HL-60 (cell line): ENCODE measurements around the gene ANKRD34A.

Source experiments
- DNase-seq, 2 experiments: peaks; one replicate each; pipeline ENCODE4 v3.0.0-alpha.2; 2010 to 2020; ENCODE audit warnings: low read depth in 1 of 2, low spot score in 1 of 2
- H3K27ac ChIP-seq: fragments of 250-450 bp; sonication (Bioruptor Pico); replicated peaks from 2 replicates; pipeline ENCODE4 v1.5.1; 2020; ENCODE audit warnings: mild to moderate bottlenecking, moderate library complexity
- H3K27me3 ChIP-seq: fragments of 250-450 bp; sonication (Bioruptor Pico); 2 replicates; pipeline ENCODE4 v1.5.1; 2021; ENCODE audit warnings: mild to moderate bottlenecking, moderate library complexity; ENCODE audit not compliant: insufficient read depth, poor library complexity, severe bottlenecking
- H3K4me3 ChIP-seq: replicated peaks from 2 replicates; pipeline ENCODE4 v1.5.1; 2011; ENCODE audit warnings: mild to moderate bottlenecking, control low read depth, low read length; ENCODE audit not compliant: insufficient read depth
- GABPA ChIP-seq: IDR thresholded peaks from 2 replicates; pipeline ENCODE4 v1.6.1; 2012; ENCODE audit warnings: low read depth
- POLR2AphosphoS5 ChIP-seq: IDR thresholded peaks from 2 replicates; pipeline ENCODE4 v1.6.1; 2012; ENCODE audit warnings: low read depth
- SPI1 ChIP-seq: IDR thresholded peaks from 2 replicates; pipeline ENCODE4 v1.6.1; 2012; ENCODE audit warnings: low read depth, mild to moderate bottlenecking, borderline replicate concordance
- TF ChIP-seq, protein P1 (sequence below): IDR thresholded peaks from one replicate; pipeline ENCODE4 v1.5.1; 2011; ENCODE audit warnings: low read length, control low read depth, inconsistent platforms; ENCODE audit not compliant: insufficient read depth
- TF ChIP-seq, protein P2 (sequence below): IDR thresholded peaks from 2 replicates; pipeline ENCODE4 v1.6.1; 2012; ENCODE audit warnings: low read depth; ENCODE audit not compliant: insufficient replicate concordance

Gene ANKRD34A

DNA sequence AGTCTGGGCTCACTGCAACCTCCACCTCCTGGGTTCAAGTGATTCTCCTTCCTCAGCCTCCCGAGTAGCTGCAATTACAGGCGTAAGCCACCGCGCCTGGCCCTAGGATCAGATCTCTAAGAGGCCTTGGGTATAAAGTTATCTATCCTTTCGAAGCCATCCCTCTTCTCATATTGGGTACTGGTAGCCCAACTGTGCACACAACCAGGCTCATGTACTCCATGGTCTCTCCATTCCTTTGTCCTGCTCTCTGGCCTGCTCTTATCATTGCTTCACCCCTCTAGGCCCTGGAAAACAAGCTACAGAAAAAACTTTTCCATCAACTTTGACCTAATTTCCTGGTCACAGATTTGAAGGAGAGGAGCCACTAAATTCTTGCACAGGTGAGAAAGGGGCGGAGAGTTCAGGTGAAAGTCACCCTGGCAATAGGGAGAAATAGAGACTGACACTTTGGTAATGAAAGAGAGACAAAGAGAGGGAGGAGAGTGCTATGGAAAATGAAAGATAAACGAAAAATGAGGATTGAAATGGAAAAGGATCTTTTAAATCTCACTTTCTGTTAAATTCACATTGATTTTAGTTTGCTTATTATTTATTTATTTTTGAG is 26.0 kb upstream of the ANKRD34A start:
- no peak for DNase-seq
- no peak overlapping the region for H3K4me3 ChIP-seq
- TF ChIP-seq GABPA (no peak), SPI1 (no peak), POLR2AphosphoS5 (no peak; the same call in 1 of the 2 replicates)
- TF ChIP-seq, protein P1, sequence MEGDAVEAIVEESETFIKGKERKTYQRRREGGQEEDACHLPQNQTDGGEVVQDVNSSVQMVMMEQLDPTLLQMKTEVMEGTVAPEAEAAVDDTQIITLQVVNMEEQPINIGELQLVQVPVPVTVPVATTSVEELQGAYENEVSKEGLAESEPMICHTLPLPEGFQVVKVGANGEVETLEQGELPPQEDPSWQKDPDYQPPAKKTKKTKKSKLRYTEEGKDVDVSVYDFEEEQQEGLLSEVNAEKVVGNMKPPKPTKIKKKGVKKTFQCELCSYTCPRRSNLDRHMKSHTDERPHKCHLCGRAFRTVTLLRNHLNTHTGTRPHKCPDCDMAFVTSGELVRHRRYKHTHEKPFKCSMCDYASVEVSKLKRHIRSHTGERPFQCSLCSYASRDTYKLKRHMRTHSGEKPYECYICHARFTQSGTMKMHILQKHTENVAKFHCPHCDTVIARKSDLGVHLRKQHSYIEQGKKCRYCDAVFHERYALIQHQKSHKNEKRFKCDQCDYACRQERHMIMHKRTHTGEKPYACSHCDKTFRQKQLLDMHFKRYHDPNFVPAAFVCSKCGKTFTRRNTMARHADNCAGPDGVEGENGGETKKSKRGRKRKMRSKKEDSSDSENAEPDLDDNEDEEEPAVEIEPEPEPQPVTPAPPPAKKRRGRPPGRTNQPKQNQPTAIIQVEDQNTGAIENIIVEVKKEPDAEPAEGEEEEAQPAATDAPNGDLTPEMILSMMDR = no peak
- TF ChIP-seq, protein P2, sequence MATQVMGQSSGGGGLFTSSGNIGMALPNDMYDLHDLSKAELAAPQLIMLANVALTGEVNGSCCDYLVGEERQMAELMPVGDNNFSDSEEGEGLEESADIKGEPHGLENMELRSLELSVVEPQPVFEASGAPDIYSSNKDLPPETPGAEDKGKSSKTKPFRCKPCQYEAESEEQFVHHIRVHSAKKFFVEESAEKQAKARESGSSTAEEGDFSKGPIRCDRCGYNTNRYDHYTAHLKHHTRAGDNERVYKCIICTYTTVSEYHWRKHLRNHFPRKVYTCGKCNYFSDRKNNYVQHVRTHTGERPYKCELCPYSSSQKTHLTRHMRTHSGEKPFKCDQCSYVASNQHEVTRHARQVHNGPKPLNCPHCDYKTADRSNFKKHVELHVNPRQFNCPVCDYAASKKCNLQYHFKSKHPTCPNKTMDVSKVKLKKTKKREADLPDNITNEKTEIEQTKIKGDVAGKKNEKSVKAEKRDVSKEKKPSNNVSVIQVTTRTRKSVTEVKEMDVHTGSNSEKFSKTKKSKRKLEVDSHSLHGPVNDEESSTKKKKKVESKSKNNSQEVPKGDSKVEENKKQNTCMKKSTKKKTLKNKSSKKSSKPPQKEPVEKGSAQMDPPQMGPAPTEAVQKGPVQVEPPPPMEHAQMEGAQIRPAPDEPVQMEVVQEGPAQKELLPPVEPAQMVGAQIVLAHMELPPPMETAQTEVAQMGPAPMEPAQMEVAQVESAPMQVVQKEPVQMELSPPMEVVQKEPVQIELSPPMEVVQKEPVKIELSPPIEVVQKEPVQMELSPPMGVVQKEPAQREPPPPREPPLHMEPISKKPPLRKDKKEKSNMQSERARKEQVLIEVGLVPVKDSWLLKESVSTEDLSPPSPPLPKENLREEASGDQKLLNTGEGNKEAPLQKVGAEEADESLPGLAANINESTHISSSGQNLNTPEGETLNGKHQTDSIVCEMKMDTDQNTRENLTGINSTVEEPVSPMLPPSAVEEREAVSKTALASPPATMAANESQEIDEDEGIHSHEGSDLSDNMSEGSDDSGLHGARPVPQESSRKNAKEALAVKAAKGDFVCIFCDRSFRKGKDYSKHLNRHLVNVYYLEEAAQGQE = no peak
- H3K27ac ChIP-seq = no peak overlapping the region
- H3K27me3 ChIP-seq = no peaks in the 10 kb centered on the region

DNA sequence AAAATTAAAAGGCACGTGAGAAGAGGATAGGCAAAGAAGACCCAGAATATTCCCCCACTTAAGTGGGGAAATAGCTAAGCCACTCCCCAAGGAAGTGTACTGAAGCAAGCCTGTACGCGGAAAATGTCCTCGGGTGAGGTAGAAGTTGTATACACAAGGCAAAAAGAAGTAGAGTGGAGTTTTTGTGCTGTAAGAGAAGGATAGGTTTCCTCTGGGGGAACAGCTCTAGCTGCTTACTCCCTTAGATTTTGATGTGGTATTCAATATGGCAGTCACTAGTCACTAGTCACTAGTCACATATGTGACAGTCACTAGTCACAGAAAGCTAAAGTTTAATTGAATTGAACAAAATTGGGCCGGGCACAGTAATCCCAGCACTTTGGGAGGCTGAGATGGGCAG is 24.4 kb upstream of the ANKRD34A start:
- H3K4me3 ChIP-seq = no peak overlapping the region
- TF ChIP-seq, protein P2 = no peak
- no peak for TF ChIP-seq POLR2AphosphoS5
- TF ChIP-seq SPI1 = no peak
- TF ChIP-seq, protein P1 = no peak
- no peak for TF ChIP-seq GABPA
- no peak for DNase-seq
- no peak overlapping the region for H3K27ac ChIP-seq
- no peaks in the 10 kb centered on the region for H3K27me3 ChIP-seq

DNA sequence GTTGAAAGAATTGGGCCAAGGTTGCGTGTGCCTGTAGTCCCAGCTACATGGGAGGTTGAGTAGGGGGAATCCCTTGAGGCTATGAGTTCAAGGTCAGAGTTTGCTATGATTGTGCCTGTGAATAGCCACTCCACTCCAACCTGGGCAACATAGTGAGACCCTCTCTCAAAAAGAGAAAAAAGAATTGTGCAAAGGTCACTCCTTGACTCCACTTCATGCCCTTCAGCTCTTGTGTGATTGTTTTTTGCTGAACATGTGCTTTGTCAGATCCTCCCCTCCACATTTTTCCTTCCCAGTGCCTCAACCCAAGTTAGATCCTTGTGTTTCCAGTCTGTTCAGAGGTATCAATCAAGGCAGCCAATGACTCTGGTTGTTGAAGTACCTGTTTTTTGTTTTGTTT is 23.6 kb upstream of the ANKRD34A start:
- TF ChIP-seq POLR2AphosphoS5 (no peak), SPI1 (no peak), GABPA (no peak)
- TF ChIP-seq, protein P2 = no peak
- TF ChIP-seq, protein P1 = no peak
- Histone ChIP-seq H3K4me3 (no peak overlapping the region), H3K27me3 (no peaks in the 10 kb centered on the region), H3K27ac (no peak overlapping the region)
- DNase-seq = no peak
